NK-92 (cell line): Measurements from ENCODE around the gene NTHL1.

Experiments
- DNase-seq: peaks from one replicate; lab custom pipeline; 2025; ENCODE audit not compliant: unreplicated experiment; lab: John Stamatoyannopoulos, UW

Gene NTHL1

DNA sequence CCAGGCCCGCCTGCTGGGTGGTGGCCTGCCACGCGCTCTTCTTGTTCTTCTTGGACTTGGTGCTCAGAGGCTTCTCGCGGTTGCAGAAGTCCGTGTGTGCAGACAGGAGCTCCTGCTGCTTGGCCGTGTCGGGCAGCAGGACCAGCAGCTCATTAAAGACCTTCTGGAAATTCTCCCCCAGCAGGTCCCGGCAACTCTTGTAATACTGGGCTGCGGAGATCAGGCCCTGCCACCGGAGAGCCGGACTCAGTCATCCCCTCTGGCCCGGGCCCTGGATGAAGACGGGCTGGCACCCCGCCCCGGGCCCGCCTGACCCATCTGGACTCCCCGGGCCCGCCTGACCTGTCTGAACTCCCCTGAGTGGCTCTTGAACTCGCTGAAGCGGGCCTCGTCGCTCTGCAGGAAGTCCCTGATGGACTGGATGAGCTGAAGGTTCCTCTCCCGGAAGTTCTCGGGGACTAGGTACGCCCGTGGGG, 49.2 kb downstream of the NTHL1 start:
- DNase-seq, result no peak

GRCh38 chr16:1997494-1998359, 49.9 kb downstream of the NTHL1 start:
- no peak for DNase-seq

DNA sequence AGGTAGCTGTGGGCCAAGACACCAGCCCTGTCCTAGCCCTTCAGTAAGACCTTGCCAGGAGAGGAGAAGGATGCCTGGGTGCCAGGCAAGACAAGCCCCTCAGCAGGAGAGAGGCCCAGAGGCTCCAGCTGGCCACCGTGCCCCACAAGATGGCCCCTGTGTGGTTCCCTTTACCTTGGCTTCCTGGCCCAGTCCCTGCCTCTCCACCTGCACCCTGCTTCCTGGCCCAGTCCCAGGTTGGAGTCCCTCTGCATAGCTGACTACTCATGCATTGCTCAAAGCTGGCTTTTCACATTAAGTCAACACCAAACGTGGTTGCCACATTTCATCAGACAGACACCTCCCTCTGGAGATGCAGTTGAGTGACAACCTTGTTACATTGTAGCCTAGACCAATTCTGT, 53.9 kb downstream of the NTHL1 start:
- no peak for DNase-seq

- no peak for DNase-seq
These were observed 54.8 kb downstream of the NTHL1 start for GRCh38 chr16:1992704-1993317.

DNA sequence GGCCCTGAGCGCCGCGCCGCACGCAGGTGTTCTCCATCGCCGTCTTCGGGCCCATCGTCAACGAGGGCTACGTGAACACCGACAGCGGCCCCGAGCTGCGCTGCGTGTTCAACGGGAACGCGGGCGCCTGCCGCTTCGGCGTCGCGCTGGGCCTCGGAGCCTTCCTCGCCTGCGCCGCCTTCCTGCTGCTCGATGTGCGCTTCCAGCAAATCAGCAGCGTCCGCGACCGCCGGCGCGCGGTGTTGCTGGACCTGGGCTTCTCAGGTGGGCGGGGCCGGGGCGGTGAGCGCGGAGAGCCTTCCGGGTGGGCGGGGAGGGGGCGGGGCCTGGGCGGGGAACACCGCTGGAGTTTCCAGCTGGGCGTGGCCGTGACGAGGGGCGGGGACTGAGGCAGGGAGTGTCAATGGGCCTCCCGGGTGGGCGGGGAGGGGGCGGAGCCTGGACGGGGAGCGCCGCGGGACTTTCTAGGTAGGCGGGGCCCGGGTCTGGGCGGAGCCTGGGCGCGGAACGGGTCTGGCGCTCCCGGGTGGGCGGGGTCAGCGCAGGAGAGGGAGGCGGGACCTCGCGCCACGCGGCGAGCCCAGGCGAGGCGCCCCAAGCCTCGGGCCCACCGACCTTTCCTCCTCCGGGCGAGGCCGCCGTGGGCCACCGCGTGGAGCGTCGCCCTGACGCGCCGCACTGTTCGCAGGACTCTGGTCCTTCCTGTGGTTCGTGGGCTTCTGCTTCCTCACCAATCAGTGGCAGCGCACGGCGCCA, 55.5 kb downstream of the NTHL1 start:
- peak; percentile 87 for DNase-seq

DNA sequence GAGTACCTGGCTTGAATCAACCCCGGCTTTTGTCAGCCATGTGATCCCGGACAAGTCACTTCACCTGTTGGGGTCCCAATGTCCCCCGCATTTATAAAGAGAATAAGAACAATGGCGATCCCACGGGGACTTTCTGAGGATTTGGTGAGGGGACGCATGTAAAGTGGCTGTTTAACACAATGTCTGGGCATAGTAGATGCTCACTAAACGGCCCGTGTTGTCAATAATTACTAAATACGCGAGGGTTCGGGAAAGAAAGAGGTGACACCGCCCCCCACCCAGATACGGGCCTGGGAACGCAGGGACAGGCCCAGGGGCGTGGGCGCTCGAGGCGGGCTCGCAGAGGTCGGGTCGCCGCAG, 56.1 kb downstream of the NTHL1 start:
- DNase-seq, result no peak

GRCh38 chr16:1991135-1991551, 56.5 kb downstream of the NTHL1 start:
- no peak for DNase-seq

GRCh38 chr16:1990351-1991134, 57.1 kb downstream of the NTHL1 start:
- no peak for DNase-seq

DNA sequence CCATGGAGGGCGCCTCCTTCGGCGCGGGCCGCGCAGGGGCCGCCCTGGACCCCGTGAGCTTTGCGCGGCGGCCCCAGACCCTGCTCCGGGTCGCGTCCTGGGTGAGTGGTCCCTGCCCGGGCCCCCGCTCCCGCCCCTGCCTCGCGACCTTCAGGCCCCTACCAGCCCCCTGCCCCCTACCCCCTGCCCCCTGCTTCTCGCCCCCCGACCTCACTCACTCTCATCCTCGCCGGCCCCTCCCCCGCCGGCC, 57.6 kb downstream of the NTHL1 start:
- DNase-seq, result no peak
